Gastrocnemius medialis (tissue), 4 donors: ENCODE measurements around the gene IFNGR2. TPM values are rescaled to one million over a fixed set of nuclear protein-coding genes. Genes with fewer than 3 reads are reported as not detected.

Experiments
- ATAC-seq, 2 donors: fragments of 150-250 bp; one replicate each; pipeline ENCODE4 v1.9.1; 2016
- DNase-seq, 2 donors: peaks; one replicate each; pipeline ENCODE4 v3.0.0-alpha.2; 2019
- H3K27ac ChIP-seq, 4 donors: fragments of 200-600 bp; sonication (generic); 1 replicate in 1 of 4; 2 replicates in 3 of 4; pipeline ENCODE4 v1.5.1; 2016 to 2018; ENCODE audit warnings: mild to moderate bottlenecking in 2 of 4, moderate library complexity in 1 of 4
- H3K27me3 ChIP-seq, 3 donors: fragments of 200-600 bp; sonication (generic) in 2 of 3; 1 replicate in 1 of 3; 2 replicates in 2 of 3; pipeline versions ENCODE4 v1.5.1 to v1.6.0; 2016 to 2019; ENCODE audit warnings: mild to moderate bottlenecking in 1 of 3, moderate library complexity in 1 of 3
- H3K36me3 ChIP-seq, 2 donors: fragments of 200-600 bp; sonication (generic) in 1 of 2; one replicate each; pipeline ENCODE4 v1.5.1; 2017 to 2018
- H3K4me1 ChIP-seq, 2 donors: fragments of 200-600 bp; sonication (generic) in 1 of 2; one replicate each; pipeline ENCODE4 v1.5.1; 2016 to 2017; ENCODE audit warnings: mild to moderate bottlenecking in 2 of 2
- H3K4me3 ChIP-seq, 4 donors: fragments of 200-600 bp; sonication (generic) in 3 of 4; 1 replicate in 1 of 4; 2 replicates in 3 of 4; pipeline ENCODE4 v1.5.1; 2016 to 2019; ENCODE audit warnings: mild to moderate bottlenecking in 2 of 4
- H3K9me3 ChIP-seq, 3 donors: fragments of 200-600 bp; sonication (generic) in 2 of 3; 1 replicate in 1 of 3; 2 replicates in 2 of 3; pipeline ENCODE4 v1.5.1; 2016 to 2019
- POLR2A ChIP-seq, 2 donors: fragments of 450-650 bp; IDR thresholded peaks; one replicate each; pipeline ENCODE4 v1.6.1; 2017; ENCODE audit warnings: antibody characterized with exemption in 2 of 2, mild to moderate bottlenecking in 2 of 2, moderate library complexity in 2 of 2
- in situ Hi-C, 4 donors: fragments of 200-750 bp; cut with MboI; loops; one replicate each; pipeline versions ENCODE4 v1.15.0 to v1.8.0; 2017; ENCODE audit warnings: low sequenced_read_pairs in 4 of 4
- intact Hi-C: fragments of 100-400 bp; cut with DNase I; formaldehyde crosslinking; loops from one replicate; pipeline ENCODE4 v1.15.1; 2023; ENCODE audit warnings: low total_unique reads
- total RNA-seq, 4 donors: library from RNA; depleted of rRNA; stranded (reverse); fragments of >200 nt; gene quantifications; one replicate each; pipeline versions ENCODE4 v1.1.0 to v1.2.3, GENCODE V29; 2016
- TF ChIP-seq, protein P1 (sequence below), 5 experiments: fragments of 450-650 bp in 3 of 5; fragments of 200-600 bp in 2 of 5; sonication (generic) in 2 of 5; IDR thresholded peaks in 4 of 5; conservative IDR thresholded peaks in 1 of 5; 1 replicate in 4 of 5; 2 replicates in 1 of 5; pipeline ENCODE4 v1.5.1; 2016 to 2019; ENCODE audit warnings: antibody characterized with exemption in 5 of 5, mild to moderate bottlenecking in 3 of 5, moderate library complexity in 3 of 5

Gene IFNGR2
- total RNA-seq, 4 donors from 2014 or later = 13.9 to 27.6 (median 24.2) TPM

DNA sequence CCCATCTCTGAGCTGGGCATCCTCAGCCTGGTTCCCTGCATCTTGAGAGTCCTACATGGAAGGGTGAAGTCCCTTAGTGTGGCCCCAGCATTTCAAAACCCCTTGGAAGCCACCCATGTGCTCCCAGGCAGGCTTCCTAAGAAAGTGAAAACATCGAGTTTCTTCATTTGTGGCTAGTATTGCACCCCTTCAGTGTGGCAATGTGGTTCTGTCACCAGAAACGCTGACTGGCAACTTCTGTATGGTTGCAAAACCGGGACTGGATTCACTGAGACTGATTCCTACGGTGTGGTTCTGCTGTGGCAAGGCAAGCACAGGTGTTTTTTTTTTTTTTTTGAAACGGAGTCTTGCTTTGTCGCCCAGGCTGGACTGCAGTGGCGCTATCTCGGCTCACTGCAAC, 9.0 kb upstream of the IFNGR2 start:
- DNase-seq = peak; percentile 12 to 34
- H3K4me3 ChIP-seq = no peak overlapping the region
- no peak for TF ChIP-seq POLR2A (IDR thresholded peaks at IDR 0.05)
- TF ChIP-seq, protein P1, sequence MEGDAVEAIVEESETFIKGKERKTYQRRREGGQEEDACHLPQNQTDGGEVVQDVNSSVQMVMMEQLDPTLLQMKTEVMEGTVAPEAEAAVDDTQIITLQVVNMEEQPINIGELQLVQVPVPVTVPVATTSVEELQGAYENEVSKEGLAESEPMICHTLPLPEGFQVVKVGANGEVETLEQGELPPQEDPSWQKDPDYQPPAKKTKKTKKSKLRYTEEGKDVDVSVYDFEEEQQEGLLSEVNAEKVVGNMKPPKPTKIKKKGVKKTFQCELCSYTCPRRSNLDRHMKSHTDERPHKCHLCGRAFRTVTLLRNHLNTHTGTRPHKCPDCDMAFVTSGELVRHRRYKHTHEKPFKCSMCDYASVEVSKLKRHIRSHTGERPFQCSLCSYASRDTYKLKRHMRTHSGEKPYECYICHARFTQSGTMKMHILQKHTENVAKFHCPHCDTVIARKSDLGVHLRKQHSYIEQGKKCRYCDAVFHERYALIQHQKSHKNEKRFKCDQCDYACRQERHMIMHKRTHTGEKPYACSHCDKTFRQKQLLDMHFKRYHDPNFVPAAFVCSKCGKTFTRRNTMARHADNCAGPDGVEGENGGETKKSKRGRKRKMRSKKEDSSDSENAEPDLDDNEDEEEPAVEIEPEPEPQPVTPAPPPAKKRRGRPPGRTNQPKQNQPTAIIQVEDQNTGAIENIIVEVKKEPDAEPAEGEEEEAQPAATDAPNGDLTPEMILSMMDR (IDR thresholded peaks at IDR 0.05 in 4 of 5, conservative IDR thresholded peaks at IDR 0.05 in 1 of 5) = no peak
- ATAC-seq = peak in 1 of 2 donors; percentile 49
- H3K4me1 ChIP-seq = no peaks in the 10 kb centered on the region
- intact Hi-C loops (no loop called here), in situ Hi-C loops (no loop called here)
- no peaks in the 10 kb centered on the region for H3K27me3 ChIP-seq
- H3K9me3 ChIP-seq = no peaks in the 10 kb centered on the region
- no peak overlapping the region for H3K27ac ChIP-seq
- H3K36me3 ChIP-seq = no peaks in the 10 kb centered on the region

DNA sequence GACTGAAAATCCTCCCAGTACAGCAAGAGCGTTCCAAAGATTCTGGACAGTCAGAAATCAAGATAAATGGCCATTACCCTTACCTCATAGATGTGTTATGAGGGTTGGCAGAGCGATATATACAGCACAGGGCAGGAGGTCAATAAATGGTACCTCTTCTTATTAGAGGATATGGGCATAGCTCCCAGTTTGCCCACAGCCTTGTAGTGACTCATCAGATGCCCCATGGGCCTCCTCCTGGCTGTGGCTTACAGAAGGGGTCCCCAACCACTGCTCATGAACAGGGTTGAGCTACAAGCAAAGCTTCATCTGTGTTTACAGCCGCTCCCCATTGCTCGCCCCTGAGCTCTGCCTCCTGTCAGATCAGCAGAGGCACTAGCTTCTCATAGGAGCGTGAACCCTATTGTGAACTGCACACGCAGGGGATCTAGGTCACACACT, 7.3 kb upstream of the IFNGR2 start:
- H3K27ac ChIP-seq = no peak overlapping the region
- H3K36me3 ChIP-seq = no peaks in the 10 kb centered on the region
- H3K4me3 ChIP-seq = no peak overlapping the region
- DNase-seq (no peak), ATAC-seq (no peak)
- H3K9me3 ChIP-seq = no peaks in the 10 kb centered on the region
- no peaks in the 10 kb centered on the region for H3K4me1 ChIP-seq
- no peaks in the 10 kb centered on the region for H3K27me3 ChIP-seq
- in situ Hi-C loops (no loop called here), intact Hi-C loops (no loop called here)
- TF ChIP-seq POLR2A (IDR thresholded peaks at IDR 0.05) = no peak
- TF ChIP-seq, protein P1 (IDR thresholded peaks at IDR 0.05 in 4 of 5, conservative IDR thresholded peaks at IDR 0.05 in 1 of 5) = no peak

DNA sequence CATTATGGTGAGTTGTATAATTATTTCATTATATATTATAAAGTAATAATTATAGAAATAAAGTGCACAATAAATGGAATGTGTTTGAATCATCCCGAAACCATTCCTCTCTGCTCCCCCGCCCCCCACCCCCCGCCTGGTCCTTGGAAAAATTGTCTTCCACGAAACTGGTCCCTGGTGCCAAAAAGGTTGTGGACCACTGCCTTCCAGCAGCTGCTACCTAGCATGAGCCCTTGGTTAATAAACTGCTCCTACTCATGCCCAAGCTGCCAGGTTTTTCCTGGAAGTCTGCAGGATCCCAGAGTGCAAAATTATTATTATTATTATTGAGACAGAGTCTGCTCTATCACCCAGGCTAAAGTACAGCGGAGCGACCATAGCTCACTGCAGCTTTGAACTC, 6.8 kb upstream of the IFNGR2 start:
- no peaks in the 10 kb centered on the region for H3K9me3 ChIP-seq
- H3K27ac ChIP-seq = no peak overlapping the region
- no peak for ATAC-seq
- no peaks in the 10 kb centered on the region for H3K36me3 ChIP-seq
- no peak for DNase-seq
- no peaks in the 10 kb centered on the region for H3K27me3 ChIP-seq
- in situ Hi-C loops = no loop called here
- no peaks in the 10 kb centered on the region for H3K4me1 ChIP-seq
- H3K4me3 ChIP-seq = no peak overlapping the region
- TF ChIP-seq POLR2A (IDR thresholded peaks at IDR 0.05) = no peak
- TF ChIP-seq, protein P1 (IDR thresholded peaks at IDR 0.05 in 4 of 5, conservative IDR thresholded peaks at IDR 0.05 in 1 of 5) = no peak
- intact Hi-C loops = no loop called here

DNA sequence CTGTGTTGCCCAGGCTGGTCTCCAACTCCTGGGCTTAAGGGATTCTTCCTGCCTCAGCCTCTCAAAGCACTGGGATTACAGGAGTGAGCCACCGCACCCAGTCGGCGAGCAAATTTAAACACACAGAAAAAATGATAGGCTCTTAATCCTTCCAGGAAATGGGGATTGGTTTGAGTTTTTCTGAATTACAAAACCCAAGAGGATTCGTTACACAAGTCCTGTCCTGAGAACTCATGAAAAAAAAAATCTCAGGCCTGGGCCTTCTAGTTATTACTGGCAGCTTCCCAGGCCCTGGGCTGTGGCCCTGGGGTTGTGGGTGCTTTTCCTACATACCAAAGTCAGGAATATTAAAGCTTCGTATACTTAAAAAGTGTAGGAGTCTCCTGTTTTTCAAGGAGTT, 6.3 kb upstream of the IFNGR2 start:
- no peak overlapping the region for H3K4me3 ChIP-seq
- no peaks in the 10 kb centered on the region for H3K4me1 ChIP-seq
- ATAC-seq = peak in 1 of 2 donors; percentile 48
- intact Hi-C loops (no loop called here), in situ Hi-C loops (no loop called here)
- H3K9me3 ChIP-seq = no peaks in the 10 kb centered on the region
- DNase-seq = no peak
- TF ChIP-seq POLR2A (IDR thresholded peaks at IDR 0.05) = no peak
- TF ChIP-seq, protein P1 (IDR thresholded peaks at IDR 0.05 in 4 of 5, conservative IDR thresholded peaks at IDR 0.05 in 1 of 5) = no peak
- H3K27me3 ChIP-seq = no peaks in the 10 kb centered on the region
- H3K36me3 ChIP-seq = no peaks in the 10 kb centered on the region
- H3K27ac ChIP-seq = peak overlapping the region in 1 of 4 donors; percentile 42

DNA sequence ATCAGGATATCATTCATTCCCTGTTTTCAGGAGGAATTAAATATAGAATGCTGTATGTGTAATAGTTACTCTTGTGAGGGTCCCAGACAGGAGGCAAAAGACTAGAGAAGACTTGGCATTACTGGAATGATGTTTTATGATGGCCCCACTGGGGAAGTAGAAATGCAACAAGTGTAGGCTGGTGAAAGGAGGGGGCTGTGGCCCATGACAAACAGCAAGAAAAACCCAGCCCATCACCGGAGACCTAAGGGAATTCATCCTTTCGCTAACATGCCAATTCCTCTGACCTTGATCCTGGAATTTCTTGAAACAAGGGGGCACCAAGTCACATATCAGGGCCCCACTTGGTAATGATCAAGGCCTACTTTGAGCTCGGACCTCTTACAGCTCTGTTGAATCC, 5.5 kb upstream of the IFNGR2 start:
- no peaks in the 10 kb centered on the region for H3K27me3 ChIP-seq
- H3K36me3 ChIP-seq = no peaks in the 10 kb centered on the region
- peaks cover 0 to 4% of the 10 kb centered on the region in 2 donors for H3K4me1 ChIP-seq
- TF ChIP-seq, protein P1 (IDR thresholded peaks at IDR 0.05 in 4 of 5, conservative IDR thresholded peaks at IDR 0.05 in 1 of 5) = no peak
- TF ChIP-seq POLR2A (IDR thresholded peaks at IDR 0.05) = no peak
- intact Hi-C loops (no loop called here), in situ Hi-C loops (no loop called here)
- no peak overlapping the region for H3K4me3 ChIP-seq
- H3K9me3 ChIP-seq = no peaks in the 10 kb centered on the region
- ATAC-seq (no peak), DNase-seq (no peak)
- H3K27ac ChIP-seq = peak overlapping the region in 1 of 4 donors; percentile 42
